Thyroid gland (tissue), 4 donors: ENCODE data around the gene GOLGA7B. TPM values are rescaled to one million over a fixed set of nuclear protein-coding genes. Genes with fewer than 3 reads are reported as not detected.
"Not testable (repeated sequence)": the region's sequence is repeated elsewhere in the genome, so short reads cannot be mapped to it uniquely, and the experiment has no call there.

ENCODE experiments used
- DNase-seq, 2 donors: peaks; one replicate each; pipeline ENCODE4 v3.0.0-alpha.2; 2019
- H3K27ac ChIP-seq, 3 donors: fragments of 200-600 bp; sonication (generic); 1 replicate in 2 of 3; 2 replicates in 1 of 3; pipeline ENCODE4 v1.5.1; 2016 to 2019; ENCODE audit warnings: mild to moderate bottlenecking in 1 of 3, moderate library complexity in 1 of 3
- H3K27me3 ChIP-seq: fragments of 200-600 bp; sonication (generic); one replicate; pipeline ENCODE4 v1.5.1; 2019
- H3K36me3 ChIP-seq, 2 donors: fragments of 200-600 bp; sonication (generic); one replicate each; pipeline ENCODE4 v1.5.1; 2016 to 2019
- H3K4me1 ChIP-seq, 2 donors: fragments of 200-600 bp; sonication (generic); one replicate each; pipeline ENCODE4 v1.5.1; 2017 to 2019
- H3K4me3 ChIP-seq, 3 donors: fragments of 200-600 bp; sonication (generic); replicated peaks in 1 of 3; 1 replicate in 2 of 3; 2 replicates in 1 of 3; pipeline ENCODE4 v1.5.1; 2016; ENCODE audit warnings: mild to moderate bottlenecking in 1 of 3
- H3K9me3 ChIP-seq: fragments of 200-600 bp; sonication (generic); one replicate; pipeline ENCODE4 v1.5.1; 2017
- CTCF ChIP-seq, 6 experiments: fragments of 200-600 bp in 3 of 6; fragments of 450-650 bp in 3 of 6; sonication (generic) in 3 of 6; IDR thresholded peaks; one replicate each; pipeline ENCODE4 v1.5.1; 2016 to 2019; ENCODE audit warnings: antibody characterized with exemption in 6 of 6, mild to moderate bottlenecking in 2 of 6, inconsistent platforms in 1 of 6, moderate library complexity in 1 of 6
- POLR2A ChIP-seq, 2 donors: fragments of 450-650 bp; IDR thresholded peaks; one replicate each; pipeline ENCODE4 v1.6.1; 2017; ENCODE audit warnings: antibody characterized with exemption in 2 of 2, mild to moderate bottlenecking in 2 of 2, moderate library complexity in 1 of 2
- WGBS, 2 donors: methylation state at CpG; one replicate each; pipeline ENCODE4 v1.1.5; 2017; 5-methylcytosine and 5-hydroxymethylcytosine counted together
- intact Hi-C: fragments of 100-400 bp; cut with DNase I; formaldehyde crosslinking; loops from one replicate; pipeline ENCODE4 v1.15.1; 2023
- total RNA-seq, 4 donors: library from RNA; depleted of rRNA; stranded (reverse); fragments of >200 nt; gene quantifications; one replicate each; pipeline ENCODE4 v1.2.3, GENCODE V29; 2016

GOLGA7B gene
- total RNA-seq, 4 donors from 2014 or later, result under 0.01 to 0.81 (median 0.39) TPM

GRCh38 chr10:97842656-97843280, 6.9 kb upstream of the GOLGA7B start:
- 62 to 74% methylated on average over 7 of the region's 7 CpGs for WGBS, 2 donors
- peaks cover 0 to 19% of the 10 kb centered on the region in 2 donors for H3K4me1 ChIP-seq
- TF ChIP-seq CTCF (IDR thresholded peaks at IDR 0.05), result no peak
- no peak for TF ChIP-seq POLR2A (IDR thresholded peaks at IDR 0.05)
- no peak overlapping the region for H3K27ac ChIP-seq
- H3K36me3 ChIP-seq, result no peaks in the 10 kb centered on the region
- H3K4me3 ChIP-seq, result no peak overlapping the region
- DNase-seq, result no peak
- no peaks in the 10 kb centered on the region for H3K9me3 ChIP-seq
- H3K27me3 ChIP-seq, result no peaks in the 10 kb centered on the region
- intact Hi-C loops, result no loop called here

- WGBS, 2 donors, result 3 to 15% methylated on average over 2 of the region's 2 CpGs
Measured at GRCh38 chr10:97843281-97843671, 6.4 kb upstream of the GOLGA7B start.

GRCh38 chr10:97843972-97844371, 5.7 kb upstream of the GOLGA7B start:
- H3K36me3 ChIP-seq, H3K27ac ChIP-seq, H3K27me3 ChIP-seq, intact Hi-C loops, H3K9me3 ChIP-seq, DNase-seq, H3K4me3 ChIP-seq: not testable (repeated sequence)
- WGBS, 2 donors, result 97 to 98% methylated on average over 2 of the region's 2 CpGs
- peaks cover 0 to 19% of the 10 kb centered on the region in 2 donors for H3K4me1 ChIP-seq

More at GRCh38 chr10:97843281-97843671, 6.4 kb upstream of the GOLGA7B start:
- intact Hi-C loops, result no loop called here
- H3K27me3 ChIP-seq, result no peaks in the 10 kb centered on the region
- H3K4me3 ChIP-seq, result no peak overlapping the region
- H3K4me1 ChIP-seq, result peaks cover 0 to 19% of the 10 kb centered on the region in 2 donors
- H3K36me3 ChIP-seq, result no peaks in the 10 kb centered on the region
- no peaks in the 10 kb centered on the region for H3K9me3 ChIP-seq
- H3K27ac ChIP-seq, result no peak overlapping the region
- no peak for DNase-seq
- no peak for TF ChIP-seq CTCF (IDR thresholded peaks at IDR 0.05)

GRCh38 chr10:97844678-97845077, 5.0 kb upstream of the GOLGA7B start:
- Histone ChIP-seq H3K9me3 (no peaks in the 10 kb centered on the region), H3K4me1 (peaks cover 4 to 19% of the 10 kb centered on the region in 2 donors), H3K36me3 (no peaks in the 10 kb centered on the region), H3K27ac (no peak overlapping the region), H3K27me3 (no peaks in the 10 kb centered on the region), H3K4me3 (no peak overlapping the region)
- intact Hi-C loops, result no loop called here
- 88 to 96% methylated on average over 3 of the region's 3 CpGs for WGBS, 2 donors
- no peak for TF ChIP-seq POLR2A (IDR thresholded peaks at IDR 0.05)
- no peak for TF ChIP-seq CTCF (IDR thresholded peaks at IDR 0.05)
- DNase-seq, result no peak

GRCh38 chr10:97849103-97849686, 448 bp upstream of the GOLGA7B start:
- 9 to 10% methylated on average over 16 of the region's 16 CpGs for WGBS, 2 donors
- Histone ChIP-seq H3K36me3 (no peaks in the 10 kb centered on the region), H3K27ac (no peak overlapping the region), H3K4me3 (peak overlapping the region in 1 of 3 donors; percentile 41), H3K9me3 (no peaks in the 10 kb centered on the region), H3K27me3 (no peaks in the 10 kb centered on the region), H3K4me1 (peaks cover 6 to 8% of the 10 kb centered on the region in 2 donors)
- no peak for DNase-seq
- intact Hi-C loops, result no loop called here
- TF ChIP-seq CTCF (IDR thresholded peaks at IDR 0.05) (no peak), POLR2A (IDR thresholded peaks at IDR 0.05) (no peak)
